Endothelial cell (in vitro differentiated cells): ENCODE measurements around the gene PRELID1. TPM values are rescaled to one million over a fixed set of nuclear protein-coding genes. Genes with fewer than 3 reads are reported as not detected.

ENCODE experiments used
- DNase-seq: peaks from one replicate; pipeline ENCODE4 v3.0.0; 2021; ENCODE audit warnings: low spot score
- H3K27ac Mint-ChIP-seq: one replicate; pipeline ENCODE4 v1.8.0; 2021; ENCODE audit warnings: mixed read lengths, inconsistent platforms; ENCODE audit not compliant: unreplicated experiment
- H3K27me3 Mint-ChIP-seq: one replicate; pipeline ENCODE4 v1.8.0; 2021; ENCODE audit warnings: mild to moderate bottlenecking, moderate library complexity, mixed read lengths, inconsistent platforms; ENCODE audit not compliant: unreplicated experiment
- H3K36me3 Mint-ChIP-seq: one replicate; pipeline ENCODE4 v1.8.0; 2021; ENCODE audit warnings: mild to moderate bottlenecking, low read depth, mixed read lengths, inconsistent platforms; ENCODE audit not compliant: unreplicated experiment
- H3K4me1 Mint-ChIP-seq: one replicate; pipeline ENCODE4 v1.8.0; 2021; ENCODE audit warnings: mild to moderate bottlenecking, mixed read lengths, inconsistent platforms; ENCODE audit not compliant: unreplicated experiment
- H3K4me3 Mint-ChIP-seq: one replicate; pipeline ENCODE4 v1.8.0; 2021; ENCODE audit warnings: mild to moderate bottlenecking, mixed read lengths, inconsistent platforms; ENCODE audit not compliant: unreplicated experiment
- H3K9me3 Mint-ChIP-seq: one replicate; pipeline ENCODE4 v1.8.0; 2021; ENCODE audit warnings: mixed read lengths, inconsistent platforms; ENCODE audit not compliant: unreplicated experiment
- CTCF ChIP-seq: fragments of 200-600 bp; sonication (generic); IDR thresholded peaks from one replicate; pipeline ENCODE4 v1.5.0; 2021; ENCODE audit warnings: antibody characterized with exemption; ENCODE audit not compliant: unreplicated experiment
- total RNA-seq: library from RNA; stranded (reverse); fragmentation: NEBNext Ultra II Directional; extraction: Animal tissue kit (Norgen Biotek cat#: 25700); gene quantifications from one replicate; pipeline ENCODE4 v1.2.1, GENCODE V29; 2021; ENCODE audit not compliant: unreplicated experiment

Gene PRELID1
- total RNA-seq, 1 donor from 2014 or later, result 198 TPM

GRCh38 chr5:177271113-177271512 lies 32.5 kb upstream of the PRELID1 start:
- H3K36me3 Mint-ChIP-seq, result peaks cover 38% of the 10 kb centered on the region
- H3K27ac Mint-ChIP-seq, result no peak overlapping the region
- H3K9me3 Mint-ChIP-seq, result no peaks in the 10 kb centered on the region
- no peaks in the 10 kb centered on the region for H3K4me1 Mint-ChIP-seq
- DNase-seq, result no peak
- H3K27me3 Mint-ChIP-seq, result peaks cover 6% of the 10 kb centered on the region
- no peak overlapping the region for H3K4me3 Mint-ChIP-seq
- no peak for TF ChIP-seq CTCF

- H3K9me3 Mint-ChIP-seq, result no peaks in the 10 kb centered on the region
These were observed 27.7 kb upstream of the PRELID1 start for GRCh38 chr5:177275883-177276282.

GRCh38 chr5:177276886-177277285 lies 26.7 kb upstream of the PRELID1 start:
- Mint-ChIP-seq H3K4me3 (no peak overlapping the region), H3K36me3 (peaks cover 36% of the 10 kb centered on the region), H3K4me1 (no peaks in the 10 kb centered on the region), H3K27me3 (peaks cover 6% of the 10 kb centered on the region), H3K9me3 (no peaks in the 10 kb centered on the region), H3K27ac (no peak overlapping the region)
- TF ChIP-seq CTCF, result no peak
- DNase-seq, result no peak

More at GRCh38 chr5:177275883-177276282, 27.7 kb upstream of the PRELID1 start:
- DNase-seq, result no peak
- Mint-ChIP-seq H3K4me1 (no peaks in the 10 kb centered on the region), H3K4me3 (no peak overlapping the region), H3K36me3 (peaks cover 32% of the 10 kb centered on the region), H3K27me3 (peaks cover 6% of the 10 kb centered on the region), H3K27ac (no peak overlapping the region)
- no peak for TF ChIP-seq CTCF

- Mint-ChIP-seq H3K36me3 (peaks cover 33% of the 10 kb centered on the region), H3K27me3 (peaks cover 2% of the 10 kb centered on the region), H3K4me3 (no peak overlapping the region)
These were observed 15.4 kb upstream of the PRELID1 start for GRCh38 chr5:177288191-177288590.

More at GRCh38 chr5:177288191-177288590, 15.4 kb upstream of the PRELID1 start:
- DNase-seq, result no peak
- H3K9me3 Mint-ChIP-seq, result no peaks in the 10 kb centered on the region
- TF ChIP-seq CTCF, result no peak
- no peaks in the 10 kb centered on the region for H3K4me1 Mint-ChIP-seq
- H3K27ac Mint-ChIP-seq, result no peak overlapping the region
